Esophagus squamous epithelium (tissue), 5 donors: ENCODE data around the gene ARMC9. TPM values are rescaled to one million over a fixed set of nuclear protein-coding genes. Genes with fewer than 3 reads are reported as not detected.

Source experiments
- DNase-seq: peaks from one replicate; lab custom pipeline; 2025; lab: John Stamatoyannopoulos, UW
- H3K27ac ChIP-seq, 4 donors: fragments of 200-600 bp; sonication (generic); one replicate each; pipeline ENCODE4 v1.5.1; 2016 to 2019; ENCODE audit warnings: mild to moderate bottlenecking in 1 of 4
- H3K27me3 ChIP-seq, 4 donors: fragments of 200-600 bp; sonication (generic); 1 replicate in 3 of 4; 2 replicates in 1 of 4; pipeline versions ENCODE4 v1.5.1 to v1.6.0; 2017 to 2021; ENCODE audit warnings: antibody characterized with exemption in 1 of 4
- H3K36me3 ChIP-seq, 3 donors: fragments of 200-600 bp; sonication (generic); one replicate each; pipeline ENCODE4 v1.5.1; 2016 to 2019
- H3K4me1 ChIP-seq, 3 donors: fragments of 200-600 bp; sonication (generic); one replicate each; pipeline ENCODE4 v1.5.1; 2017 to 2019
- H3K4me3 ChIP-seq, 4 donors: fragments of 200-600 bp; sonication (generic); 1 replicate in 3 of 4; 2 replicates in 1 of 4; pipeline ENCODE4 v1.5.1; 2016 to 2019; ENCODE audit warnings: mild to moderate bottlenecking in 2 of 4, moderate library complexity in 1 of 4
- H3K9me3 ChIP-seq, 3 donors: fragments of 200-600 bp; sonication (generic); one replicate each; pipeline ENCODE4 v1.5.1; 2016 to 2019
- CTCF ChIP-seq, 6 experiments: fragments of 450-650 bp in 4 of 6; fragments of 200-600 bp in 2 of 6; sonication (generic) in 2 of 6; IDR thresholded peaks; one replicate each; pipeline ENCODE4 v1.5.1; 2016 to 2019; ENCODE audit warnings: antibody characterized with exemption in 6 of 6, mild to moderate bottlenecking in 4 of 6, moderate library complexity in 4 of 6
- POLR2A ChIP-seq, 4 donors: fragments of 450-650 bp; IDR thresholded peaks; one replicate each; pipeline ENCODE4 v1.6.1; 2017; ENCODE audit warnings: antibody characterized with exemption in 4 of 4, mild to moderate bottlenecking in 4 of 4, moderate library complexity in 3 of 4
- WGBS, 2 donors: methylation state at CpG; one replicate each; pipeline ENCODE4 v1.1.5; 2018; 5-methylcytosine and 5-hydroxymethylcytosine counted together
- intact Hi-C: fragments of 100-400 bp; cut with DNase I; formaldehyde crosslinking; loops from one replicate; pipeline ENCODE4 v1.15.0; 2022
- total RNA-seq, 4 donors: library from RNA; depleted of rRNA; stranded (reverse); fragments of >200 nt; gene quantifications; one replicate each; pipeline ENCODE4 v1.1.0, GENCODE V29; 2016
- donor health status: DM: yes; HTN: yes; CAD: no.

ARMC9 gene
- total RNA-seq, 4 donors from 2014 or later = 2.1 to 13.9 (median 3.9) TPM

GRCh38 chr2:231411237-231411636 lies 212.8 kb downstream of the ARMC9 start:
- Histone ChIP-seq H3K27ac (no peak overlapping the region), H3K27me3 (peaks cover 0 to 46% (median 0%) of the 10 kb centered on the region in 4 donors), H3K9me3 (peaks cover 0 to 6% (median 5%) of the 10 kb centered on the region in 3 donors), H3K36me3 (no peaks in the 10 kb centered on the region), H3K4me3 (no peak overlapping the region), H3K4me1 (peaks cover 8 to 21% (median 14%) of the 10 kb centered on the region in 3 donors)
- no peak for TF ChIP-seq CTCF (IDR thresholded peaks at IDR 0.05)
- TF ChIP-seq POLR2A (IDR thresholded peaks at IDR 0.05) = no peak
- DNase-seq = no peak
- WGBS, 2 donors = 55 to 65% methylated on average over 3 of the region's 3 CpGs
- intact Hi-C loops = no loop called here

GRCh38 chr2:231411831-231412617 lies 213.6 kb downstream of the ARMC9 start:
- DNase-seq = peak; percentile 18
- peak overlapping the region; percentile 36 to 80 (median 52) for H3K4me3 ChIP-seq
- no peak for TF ChIP-seq POLR2A (IDR thresholded peaks at IDR 0.05)
- TF ChIP-seq CTCF (IDR thresholded peaks at IDR 0.05) = peak; percentile 64 to 72 (median 68)
- H3K9me3 ChIP-seq = peaks cover 0 to 6% (median 5%) of the 10 kb centered on the region in 3 donors
- peaks cover 8 to 21% (median 14%) of the 10 kb centered on the region in 3 donors for H3K4me1 ChIP-seq
- WGBS, 2 donors = 0 to 11% methylated on average over 1 to 13 of the region's 67 CpGs
- peaks cover 0 to 46% (median 0%) of the 10 kb centered on the region in 4 donors for H3K27me3 ChIP-seq
- no peaks in the 10 kb centered on the region for H3K36me3 ChIP-seq
- peak overlapping the region in 1 of 4 donors; percentile 46 for H3K27ac ChIP-seq
- intact Hi-C loops = no loop called here

GRCh38 chr2:231412618-231412963 lies 214.2 kb downstream of the ARMC9 start:
- no peak for DNase-seq
- H3K4me1 ChIP-seq = peaks cover 8 to 21% (median 14%) of the 10 kb centered on the region in 3 donors
- no peaks in the 10 kb centered on the region for H3K36me3 ChIP-seq
- intact Hi-C loops = no loop called here
- WGBS, 2 donors = 18 to 32% methylated on average over 3 to 6 of the region's 9 CpGs
- no peak overlapping the region for H3K27ac ChIP-seq
- TF ChIP-seq CTCF (IDR thresholded peaks at IDR 0.05) = no peak
- no peak for TF ChIP-seq POLR2A (IDR thresholded peaks at IDR 0.05)
- peak overlapping the region in 3 of 4 donors; percentile 42 to 80 (median 61) for H3K4me3 ChIP-seq
- peaks cover 0 to 50% (median 0%) of the 10 kb centered on the region in 4 donors for H3K27me3 ChIP-seq
- peaks cover 0 to 6% (median 5%) of the 10 kb centered on the region in 3 donors for H3K9me3 ChIP-seq

- TF ChIP-seq POLR2A (IDR thresholded peaks at IDR 0.05) (no peak), CTCF (IDR thresholded peaks at IDR 0.05) (no peak)
- Histone ChIP-seq H3K27me3 (peaks cover 0 to 54% (median 0%) of the 10 kb centered on the region in 4 donors), H3K4me1 (peaks cover 8 to 21% (median 14%) of the 10 kb centered on the region in 3 donors), H3K9me3 (peaks cover 0 to 6% (median 5%) of the 10 kb centered on the region in 3 donors), H3K27ac (no peak overlapping the region), H3K36me3 (no peaks in the 10 kb centered on the region), H3K4me3 (no peak overlapping the region)
- intact Hi-C loops = no loop called here
- 85 to 89% methylated on average over 6 of the region's 6 CpGs for WGBS, 2 donors
- no peak for DNase-seq
Observed at GRCh38 chr2:231413456-231413855, 215.0 kb downstream of the ARMC9 start.

- no peak overlapping the region for H3K27ac ChIP-seq
- intact Hi-C loops = no loop called here
Observed at GRCh38 chr2:231413921-231414476, 215.6 kb downstream of the ARMC9 start.

More at GRCh38 chr2:231413921-231414476, 215.6 kb downstream of the ARMC9 start:
- Histone ChIP-seq H3K36me3 (no peaks in the 10 kb centered on the region), H3K4me3 (no peak overlapping the region), H3K9me3 (peaks cover 0 to 6% (median 5%) of the 10 kb centered on the region in 3 donors), H3K27me3 (peaks cover 0 to 58% (median 0%) of the 10 kb centered on the region in 4 donors), H3K4me1 (peaks cover 8 to 21% (median 14%) of the 10 kb centered on the region in 3 donors)
- DNase-seq = no peak
- 65 to 80% methylated on average over 12 to 15 of the region's 15 CpGs for WGBS, 2 donors
- TF ChIP-seq POLR2A (IDR thresholded peaks at IDR 0.05) = no peak
- no peak for TF ChIP-seq CTCF (IDR thresholded peaks at IDR 0.05)
